Progenitor cell of endocrine pancreas (in vitro differentiated cells): Measurements from ENCODE around the gene LAMB4. TPM values are rescaled to one million over a fixed set of nuclear protein-coding genes. Genes with fewer than 3 reads are reported as not detected.

ENCODE experiments used
- DNase-seq: peaks from one replicate; pipeline ENCODE4 v3.0.0; 2021; ENCODE audit warnings: low spot score; ENCODE audit not compliant: unreplicated experiment
- H3K27ac Mint-ChIP-seq: 2 replicates; pipeline ENCODE4 v1.8.0; 2021; ENCODE audit warnings: mild to moderate bottlenecking, moderate library complexity, mixed read lengths
- H3K27me3 Mint-ChIP-seq: 2 replicates; pipeline ENCODE4 v1.8.0; 2021; ENCODE audit warnings: mixed read lengths
- H3K36me3 Mint-ChIP-seq: 2 replicates; pipeline ENCODE4 v1.8.0; 2022; ENCODE audit warnings: mixed read lengths; ENCODE audit not compliant: insufficient read depth
- H3K4me1 Mint-ChIP-seq: 2 replicates; pipeline ENCODE4 v1.8.0; 2021; ENCODE audit warnings: low read depth, mixed read lengths
- H3K4me3 Mint-ChIP-seq: 2 replicates; pipeline ENCODE4 v1.8.0; 2021; ENCODE audit warnings: low read depth, mild to moderate bottlenecking, moderate library complexity, mixed read lengths
- H3K9me3 Mint-ChIP-seq: 2 replicates; pipeline ENCODE4 v1.8.0; 2021; ENCODE audit warnings: low read depth, mixed read lengths
- CTCF ChIP-seq: fragments of 200-600 bp; sonication (generic); IDR thresholded peaks from one replicate; pipeline ENCODE4 v1.5.0; 2021; ENCODE audit warnings: antibody characterized with exemption, mild to moderate bottlenecking; ENCODE audit not compliant: unreplicated experiment
- total RNA-seq: library from RNA; stranded (reverse); gene quantifications from 2 replicates; pipeline ENCODE4 v1.2.1, GENCODE V29; 2021

Gene LAMB4
- total RNA-seq, 1 donor from 2014 or later = 0.12 TPM

- no peak for DNase-seq
- no peaks in the 10 kb centered on the region for H3K36me3 Mint-ChIP-seq
- H3K9me3 Mint-ChIP-seq = no peaks in the 10 kb centered on the region
- no peak for TF ChIP-seq CTCF
- peaks cover 3% of the 10 kb centered on the region for H3K27me3 Mint-ChIP-seq
- H3K4me1 Mint-ChIP-seq = peaks cover 3% of the 10 kb centered on the region
- no peak overlapping the region for H3K27ac Mint-ChIP-seq
- H3K4me3 Mint-ChIP-seq = no peak overlapping the region
These were observed 16.9 kb upstream of the LAMB4 start for GRCh38 chr7:108147031-108147563.

- H3K4me1 Mint-ChIP-seq = peaks cover 3% of the 10 kb centered on the region
These were observed 16.1 kb upstream of the LAMB4 start for GRCh38 chr7:108146070-108146842.

GRCh38 chr7:108145401-108145800, 15.2 kb upstream of the LAMB4 start:
- no peak for DNase-seq
- Mint-ChIP-seq H3K4me3 (no peak overlapping the region), H3K27ac (no peak overlapping the region), H3K9me3 (no peaks in the 10 kb centered on the region), H3K36me3 (no peaks in the 10 kb centered on the region), H3K27me3 (peaks cover 5% of the 10 kb centered on the region), H3K4me1 (peaks cover 3% of the 10 kb centered on the region)
- TF ChIP-seq CTCF = no peak

More at GRCh38 chr7:108146070-108146842, 16.1 kb upstream of the LAMB4 start:
- TF ChIP-seq CTCF = peak; percentile 95
- Mint-ChIP-seq H3K9me3 (no peaks in the 10 kb centered on the region), H3K27ac (no peak overlapping the region), H3K27me3 (peaks cover 3% of the 10 kb centered on the region), H3K4me3 (no peak overlapping the region), H3K36me3 (no peaks in the 10 kb centered on the region)
- DNase-seq = peak; percentile 65

GRCh38 chr7:108144931-108145330, 14.8 kb upstream of the LAMB4 start:
- no peaks in the 10 kb centered on the region for H3K36me3 Mint-ChIP-seq

More at GRCh38 chr7:108144931-108145330, 14.8 kb upstream of the LAMB4 start:
- H3K9me3 Mint-ChIP-seq = no peaks in the 10 kb centered on the region
- DNase-seq = no peak
- H3K4me1 Mint-ChIP-seq = peaks cover 3% of the 10 kb centered on the region
- peaks cover 8% of the 10 kb centered on the region for H3K27me3 Mint-ChIP-seq
- H3K4me3 Mint-ChIP-seq = no peak overlapping the region
- no peak for TF ChIP-seq CTCF
- H3K27ac Mint-ChIP-seq = no peak overlapping the region
